Activated CD8-positive, alpha-beta memory T cell treated with anti-CD3 and anti-CD28 coated beads, Interleukin-2, amount 50 U/mL, for 24 hours (primary cell): ENCODE measurements around the gene ZNF526.

Source experiments
- DNase-seq: peaks from one replicate; pipeline ENCODE4 v3.0.0-alpha.2; 2020; ENCODE audit errors: extremely low read depth

The ZNF526 gene

DNA sequence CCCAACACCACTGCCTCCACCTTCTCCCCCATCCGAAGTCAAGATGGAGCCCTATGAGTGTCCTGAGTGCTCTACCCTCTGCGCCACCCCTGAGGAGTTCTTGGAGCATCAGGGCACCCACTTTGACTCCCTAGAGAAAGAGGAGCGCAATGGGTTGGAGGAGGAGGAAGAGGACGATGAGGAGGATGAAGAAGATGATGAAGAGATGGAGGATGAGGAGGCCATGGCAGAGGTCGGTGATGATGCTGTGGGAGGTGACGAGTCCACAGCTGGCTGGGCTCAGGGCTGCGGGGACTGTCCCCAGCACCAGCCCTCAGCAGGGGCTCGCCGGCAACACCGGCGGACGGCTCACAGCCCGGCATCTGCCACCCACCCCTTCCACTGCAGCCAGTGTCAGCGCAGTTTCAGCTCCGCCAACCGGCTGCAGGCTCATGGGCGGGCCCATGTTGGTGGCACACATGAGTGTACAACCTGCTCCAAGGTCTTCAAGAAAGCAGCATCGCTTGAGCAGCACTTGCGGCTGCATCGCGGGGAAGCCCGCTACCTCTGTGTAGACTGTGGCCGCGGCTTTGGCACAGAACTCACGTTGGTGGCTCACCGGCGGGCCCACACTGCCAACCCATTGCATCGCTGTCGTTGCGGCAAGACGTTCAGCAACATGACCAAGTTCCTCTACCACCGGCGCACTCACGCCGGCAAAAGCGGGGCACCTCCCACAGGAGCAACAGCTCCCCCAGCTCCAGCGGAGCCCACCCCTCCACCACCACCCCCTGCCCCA lies 5.0 kb downstream of the ZNF526 start:
- no peak for DNase-seq

DNA sequence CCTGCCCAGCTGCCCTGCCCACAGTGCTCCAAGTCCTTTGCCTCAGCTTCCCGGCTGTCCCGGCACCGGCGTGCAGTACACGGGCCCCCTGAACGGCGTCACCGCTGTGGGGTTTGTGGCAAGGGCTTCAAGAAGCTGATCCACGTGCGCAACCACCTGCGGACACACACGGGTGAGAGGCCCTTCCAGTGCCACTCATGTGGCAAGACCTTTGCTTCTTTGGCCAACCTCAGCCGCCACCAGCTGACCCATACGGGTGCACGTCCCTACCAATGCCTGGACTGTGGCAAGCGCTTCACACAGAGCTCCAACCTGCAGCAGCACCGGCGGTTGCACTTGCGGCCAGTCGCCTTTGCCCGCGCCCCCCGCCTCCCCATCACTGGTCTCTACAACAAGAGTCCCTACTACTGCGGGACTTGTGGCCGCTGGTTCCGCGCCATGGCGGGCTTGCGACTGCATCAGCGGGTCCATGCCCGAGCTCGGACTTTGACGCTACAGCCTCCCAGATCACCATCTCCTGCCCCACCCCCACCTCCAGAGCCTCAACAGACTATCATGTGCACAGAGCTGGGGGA lies 5.7 kb downstream of the ZNF526 start:
- DNase-seq = no peak

DNA sequence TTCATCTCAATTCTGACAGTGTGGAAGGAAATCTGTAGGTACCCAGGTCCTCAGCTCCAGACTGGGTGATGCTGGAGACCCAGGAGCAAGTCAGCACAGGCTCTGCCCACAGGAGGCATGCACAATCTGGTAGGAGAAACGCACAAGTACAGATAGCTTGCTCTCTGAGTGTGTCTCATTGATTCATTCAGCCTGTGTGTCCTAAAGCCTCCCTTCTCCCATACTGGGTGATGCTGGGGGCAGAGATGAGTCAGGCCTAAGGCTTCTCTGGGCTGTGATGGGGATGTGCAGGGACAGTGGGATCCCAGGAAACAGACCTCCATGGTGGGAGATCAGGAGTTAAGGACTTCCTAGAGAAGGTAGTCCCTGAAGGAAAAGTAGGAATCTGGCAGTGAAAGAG lies 6.8 kb downstream of the ZNF526 start:
- no peak for DNase-seq

DNA sequence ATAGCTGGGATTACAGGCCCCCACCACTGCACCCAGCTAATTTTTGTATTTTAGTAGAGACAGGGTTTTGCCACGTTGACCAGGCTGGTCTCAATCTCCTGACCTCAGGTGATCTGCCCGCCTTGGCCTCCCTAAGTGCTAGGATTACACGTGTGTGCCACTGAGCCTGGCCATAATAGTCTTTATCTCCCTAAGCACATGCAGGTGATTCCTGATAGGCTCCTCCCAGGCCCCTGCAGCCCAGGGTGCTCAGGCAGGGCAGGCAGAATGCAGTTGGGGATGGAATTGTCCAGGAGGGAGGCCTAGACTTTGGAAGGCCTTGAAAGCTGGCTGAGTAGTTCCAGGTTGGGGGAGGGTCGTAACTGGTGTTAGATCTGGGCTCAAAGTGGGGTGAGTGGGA lies 8.5 kb downstream of the ZNF526 start:
- no peak for DNase-seq

DNA sequence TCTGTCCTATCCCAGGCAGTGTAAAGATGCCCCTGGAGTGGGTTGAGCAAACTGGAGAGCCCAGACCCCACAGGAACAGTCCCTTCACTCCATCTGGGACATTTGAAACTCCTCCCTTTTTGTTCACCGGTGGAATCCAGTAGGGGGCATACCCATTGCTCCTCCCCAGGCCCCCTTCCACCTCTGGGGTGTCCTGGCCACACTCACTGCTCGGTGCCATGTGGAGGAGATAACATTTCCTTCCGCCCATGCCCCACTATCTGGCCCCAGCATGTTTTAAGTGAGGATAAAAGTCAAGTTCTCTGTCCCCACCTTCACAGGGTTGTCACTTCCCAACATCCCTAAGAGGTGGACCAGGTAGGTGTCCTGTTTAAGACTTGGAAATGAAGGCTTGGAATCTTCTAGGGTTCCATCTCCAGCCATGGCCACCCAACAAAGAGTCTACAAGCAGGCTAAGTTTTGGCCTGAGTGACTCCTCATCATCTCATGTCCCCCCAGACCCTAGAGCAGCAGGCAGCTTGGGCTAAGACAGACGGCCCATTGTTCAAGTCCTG lies 9.3 kb downstream of the ZNF526 start:
- DNase-seq = no peak

DNA sequence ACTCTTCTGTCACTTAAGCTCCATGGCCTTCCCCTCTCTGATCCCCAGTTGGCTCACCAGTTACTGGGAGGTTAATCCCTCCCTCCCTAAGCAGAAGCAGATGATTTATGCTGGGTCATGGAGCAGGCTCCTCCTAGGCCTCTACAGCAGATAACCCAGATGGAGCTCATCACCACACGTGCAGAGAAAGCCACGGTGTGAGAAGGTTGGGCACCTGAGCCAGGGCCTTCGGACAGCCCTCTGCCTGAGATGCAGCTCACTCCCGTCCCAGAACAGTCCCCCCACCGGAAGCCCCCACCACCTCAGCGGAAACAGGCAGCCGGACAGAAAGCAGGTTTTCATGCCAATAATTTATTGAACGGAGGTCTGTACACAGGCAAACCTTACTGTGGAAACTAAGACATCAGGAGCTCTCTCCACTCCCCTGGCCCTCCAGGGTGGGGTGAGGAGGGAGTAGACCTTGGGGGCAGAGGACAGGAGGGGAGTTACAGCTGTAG lies 9.8 kb downstream of the ZNF526 start:
- DNase-seq = no peak

DNA sequence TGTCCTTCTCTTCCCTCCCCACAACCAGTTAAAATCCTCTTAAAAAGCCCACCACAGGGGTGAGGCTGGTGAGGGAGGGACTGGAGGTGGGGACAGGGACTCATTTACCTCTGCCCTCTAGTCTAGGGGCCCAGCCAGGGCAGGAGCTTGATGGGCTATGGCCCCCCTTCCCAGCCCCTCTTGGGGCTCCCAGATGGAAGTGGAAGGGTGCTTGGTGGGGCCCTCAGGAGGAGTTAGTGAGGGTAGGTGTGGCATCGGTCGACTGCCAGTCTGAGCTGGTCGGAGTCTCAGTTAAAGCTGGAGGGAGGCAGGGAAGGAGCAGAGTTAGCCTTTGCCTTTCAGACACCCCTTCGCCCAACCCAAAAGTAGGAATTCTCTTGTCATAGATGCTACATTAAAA lies 10.5 kb downstream of the ZNF526 start:
- DNase-seq = no peak

DNA sequence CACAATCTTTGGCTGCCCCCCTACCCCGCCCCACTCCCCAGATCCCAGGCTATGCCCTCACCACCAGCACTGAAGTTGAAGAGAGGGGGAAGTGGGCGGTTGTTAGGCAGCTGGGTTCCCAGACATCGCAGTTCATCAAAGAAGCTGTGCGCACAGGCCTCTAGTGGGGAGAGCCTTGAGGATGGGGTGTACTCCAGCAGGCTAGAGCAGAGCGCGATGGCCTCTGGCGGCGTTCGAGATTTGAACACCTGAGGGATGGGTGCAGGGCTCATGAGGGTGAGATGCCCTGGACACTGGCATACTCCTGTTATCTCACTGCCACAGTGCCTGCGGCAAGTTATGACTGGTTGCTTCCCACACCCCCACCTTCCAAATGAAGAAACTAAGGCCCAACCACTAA lies 12.3 kb downstream of the ZNF526 start:
- no peak for DNase-seq

DNA sequence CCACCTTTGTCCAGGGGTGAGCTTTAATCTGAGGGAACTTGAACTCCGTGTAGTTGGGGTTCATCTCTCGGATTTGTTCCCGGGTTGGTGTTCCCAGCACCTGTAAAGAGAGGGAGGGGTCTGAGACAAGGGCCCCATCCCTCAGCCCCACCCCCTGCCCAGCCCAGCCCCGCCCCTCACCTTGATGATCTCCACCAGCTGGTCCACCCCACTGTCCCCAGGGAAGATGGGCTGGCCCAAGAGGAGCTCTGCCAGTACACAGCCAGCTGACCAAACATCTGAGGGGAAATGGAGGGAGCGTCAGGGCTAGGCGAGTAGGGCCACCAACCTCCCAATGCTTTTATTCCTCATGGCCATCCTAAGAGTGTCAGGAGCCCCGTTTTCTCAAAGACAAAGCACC lies 13.0 kb downstream of the ZNF526 start:
- DNase-seq = no peak

DNA sequence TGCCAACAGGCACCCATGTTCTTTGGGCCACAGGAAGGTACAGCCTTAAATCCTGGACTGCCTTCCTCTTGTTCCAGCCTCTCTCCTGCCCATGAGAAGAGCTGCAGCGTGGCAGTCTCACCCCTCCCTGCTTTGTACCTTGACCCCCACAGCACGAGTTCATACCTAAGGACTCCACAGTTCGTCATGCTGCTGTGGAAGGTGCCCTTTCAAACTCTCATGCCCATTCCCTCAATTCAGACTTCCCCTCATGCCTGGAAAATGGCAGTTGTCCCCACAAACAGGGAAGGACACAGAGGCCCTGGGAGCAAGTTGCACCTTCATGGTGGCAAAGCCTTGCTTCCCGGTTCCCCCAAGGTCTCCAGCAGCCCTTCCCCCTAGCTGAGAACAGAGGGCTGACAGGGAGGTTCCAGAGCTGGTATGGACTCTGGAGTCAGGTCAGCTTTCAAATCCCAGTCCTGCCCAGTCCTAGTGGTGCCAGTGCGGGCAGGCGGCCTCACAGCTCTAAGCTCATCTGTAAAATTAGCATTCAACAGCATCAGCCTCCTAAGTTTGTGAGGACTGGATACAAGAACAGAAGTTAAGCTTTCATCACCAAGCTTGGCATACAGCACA lies 13.7 kb downstream of the ZNF526 start:
- DNase-seq = no peak

DNA sequence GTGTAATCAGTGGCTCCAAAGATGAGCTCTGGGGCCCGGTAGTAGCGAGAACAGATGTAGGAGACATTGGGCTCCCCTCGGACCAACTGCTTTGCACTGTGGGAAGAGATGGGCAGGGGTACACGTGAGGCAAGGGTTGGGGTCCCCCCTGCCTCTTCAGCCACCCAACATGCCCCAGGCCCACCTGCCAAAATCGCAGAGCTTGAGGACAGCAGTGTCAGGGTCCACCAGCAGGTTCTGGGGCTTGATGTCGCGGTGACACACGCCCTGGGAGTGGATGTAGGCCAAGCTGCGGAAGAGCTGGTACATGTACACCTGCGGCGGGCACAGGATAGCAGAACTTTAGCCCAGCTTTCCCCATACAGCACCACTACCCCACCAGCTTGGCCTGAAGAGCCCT lies 14.3 kb downstream of the ZNF526 start:
- DNase-seq = no peak

DNA sequence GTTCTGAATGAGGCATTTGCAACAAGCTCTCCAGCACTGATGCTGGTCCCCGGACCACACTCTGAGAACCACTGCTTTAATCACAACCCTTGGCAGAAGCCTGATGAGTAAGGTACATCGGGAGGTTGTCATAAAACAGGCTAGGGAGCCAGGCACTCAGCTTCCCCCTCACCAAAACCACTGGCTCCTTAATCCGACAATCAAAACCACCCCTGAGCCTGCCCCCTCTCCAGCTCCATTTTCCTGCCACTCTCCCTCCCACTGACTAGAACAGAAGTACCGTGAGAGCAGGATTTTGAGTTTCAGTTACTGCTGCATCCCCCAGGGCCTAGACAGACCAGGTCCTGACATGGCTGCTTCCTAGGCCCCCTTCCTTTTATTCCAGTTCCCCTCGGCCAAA lies 15.1 kb downstream of the ZNF526 start:
- DNase-seq = no peak

DNA sequence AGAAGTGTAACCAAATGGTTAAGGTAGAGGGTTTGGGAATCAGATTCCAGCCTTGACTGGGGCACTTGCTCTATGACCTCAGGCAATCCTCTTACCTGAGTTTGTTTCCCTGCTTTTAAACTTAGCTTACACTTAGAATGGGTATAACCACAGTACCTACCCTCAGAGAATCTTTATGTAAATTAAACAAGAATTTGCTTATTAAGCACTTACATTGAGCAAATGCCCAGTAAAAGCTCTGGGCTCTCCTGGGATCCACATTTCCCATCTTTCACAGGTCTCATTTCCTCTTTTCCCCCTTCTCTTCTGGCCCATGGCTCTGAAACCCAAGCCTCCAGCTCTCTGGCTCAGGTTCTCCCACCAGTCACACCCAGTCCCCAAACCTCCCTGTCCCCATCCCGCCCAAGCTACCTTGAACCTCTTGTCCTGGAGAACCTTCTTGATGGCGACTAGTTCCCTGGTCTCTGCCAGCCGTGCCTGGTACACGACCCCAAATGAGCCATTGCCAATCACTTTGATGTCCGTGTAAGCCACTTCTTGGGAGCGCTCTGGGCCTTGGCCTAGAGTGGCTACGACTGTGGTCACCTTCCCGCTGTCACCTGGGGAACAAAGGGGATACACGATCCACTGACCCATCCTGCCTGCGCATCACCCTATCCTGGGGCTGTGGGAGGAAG lies 19.6 kb downstream of the ZNF526 start:
- DNase-seq = no peak

DNA sequence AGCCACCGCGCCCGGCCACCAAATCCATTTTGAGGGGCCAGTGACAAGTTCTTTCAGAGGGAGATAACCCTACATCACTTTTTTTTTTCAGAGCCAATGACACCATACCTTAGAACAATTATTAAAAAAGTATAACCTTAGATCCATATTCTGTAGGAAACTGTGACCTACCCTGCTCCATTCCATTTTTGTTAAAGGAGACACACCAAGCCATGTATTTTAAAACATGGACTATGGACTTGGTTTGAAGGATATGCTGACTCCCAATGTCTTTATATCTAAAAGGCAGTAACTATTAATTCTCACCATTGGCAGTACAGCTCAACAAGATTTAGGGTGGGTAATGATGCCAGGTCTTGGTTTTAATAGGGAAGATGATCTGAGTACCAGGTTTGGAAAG lies 21.2 kb downstream of the ZNF526 start:
- no peak for DNase-seq

DNA sequence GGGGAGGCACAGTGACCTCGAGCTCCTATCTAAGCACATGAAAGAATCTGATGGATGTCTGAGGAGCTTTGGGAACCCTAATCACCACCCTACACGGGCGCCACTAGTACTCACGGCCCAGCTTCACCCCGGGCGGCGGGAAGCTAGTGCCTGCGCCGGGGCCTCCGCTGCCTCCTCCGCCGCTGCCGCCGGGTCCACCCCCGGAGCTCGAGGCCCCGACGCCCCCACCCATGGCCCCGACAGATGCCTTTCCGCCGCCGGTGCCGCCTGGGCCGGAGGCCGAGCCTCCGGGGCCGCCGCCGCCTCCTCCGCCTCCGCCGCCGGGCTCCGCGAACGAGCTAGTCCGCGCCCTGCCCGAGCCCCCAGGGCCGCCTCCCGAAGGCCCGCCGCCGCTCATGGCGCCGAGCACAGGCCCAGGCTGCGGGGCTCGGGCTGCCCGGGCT lies 22.0 kb downstream of the ZNF526 start:
- DNase-seq = no peak

DNA sequence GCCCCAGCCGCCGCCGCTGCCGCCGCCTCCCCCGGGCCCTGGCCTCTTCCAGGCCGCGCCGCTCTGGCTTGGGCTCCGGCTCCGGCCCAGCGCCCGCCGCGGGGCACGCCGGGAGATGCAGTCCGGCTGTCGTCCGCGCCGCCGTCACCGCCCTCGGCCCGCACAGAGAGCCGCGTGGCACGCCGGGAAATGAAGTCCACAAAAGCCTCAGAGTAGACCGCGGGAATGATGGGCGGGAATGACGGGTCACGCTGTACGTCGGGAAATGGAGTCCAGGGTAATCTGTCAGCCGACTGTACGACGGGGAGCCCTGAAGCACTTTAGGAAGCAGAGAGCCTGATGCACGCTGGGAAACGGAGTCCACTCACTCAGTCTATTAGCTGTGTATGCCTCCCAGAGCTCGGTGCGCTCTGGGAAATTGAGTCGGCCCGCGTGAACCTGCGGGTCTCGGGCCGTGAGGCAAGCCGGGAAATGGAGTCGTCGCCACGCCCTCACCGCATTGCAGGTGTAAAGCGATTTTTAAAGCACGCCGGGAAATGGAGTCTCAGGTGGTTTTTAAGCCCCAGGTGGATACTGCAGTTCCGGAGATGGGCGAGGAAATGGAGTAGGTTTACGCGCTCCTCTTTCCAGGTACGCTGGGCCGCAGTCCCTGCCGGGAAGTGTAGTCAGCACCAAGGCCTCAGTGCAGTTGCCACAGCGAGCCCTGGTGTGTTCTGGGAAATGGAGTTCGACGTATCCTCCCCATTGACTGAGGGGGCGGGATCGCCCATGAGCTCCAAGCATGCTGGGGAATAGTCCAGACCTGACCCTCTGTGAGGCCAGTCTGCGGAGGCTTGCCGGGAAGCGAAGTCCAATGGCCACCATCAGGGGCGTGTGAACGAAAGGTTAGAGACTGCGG lies 22.6 kb downstream of the ZNF526 start, which contains the start of gene GSK3A:
Gene GSK3A, minus strand, starts transcription at position 91 of the 898 bp plus-strand sequence. CDS start 137 bp downstream, outside the sequence.
- DNase-seq = peak; percentile 95

DNA sequence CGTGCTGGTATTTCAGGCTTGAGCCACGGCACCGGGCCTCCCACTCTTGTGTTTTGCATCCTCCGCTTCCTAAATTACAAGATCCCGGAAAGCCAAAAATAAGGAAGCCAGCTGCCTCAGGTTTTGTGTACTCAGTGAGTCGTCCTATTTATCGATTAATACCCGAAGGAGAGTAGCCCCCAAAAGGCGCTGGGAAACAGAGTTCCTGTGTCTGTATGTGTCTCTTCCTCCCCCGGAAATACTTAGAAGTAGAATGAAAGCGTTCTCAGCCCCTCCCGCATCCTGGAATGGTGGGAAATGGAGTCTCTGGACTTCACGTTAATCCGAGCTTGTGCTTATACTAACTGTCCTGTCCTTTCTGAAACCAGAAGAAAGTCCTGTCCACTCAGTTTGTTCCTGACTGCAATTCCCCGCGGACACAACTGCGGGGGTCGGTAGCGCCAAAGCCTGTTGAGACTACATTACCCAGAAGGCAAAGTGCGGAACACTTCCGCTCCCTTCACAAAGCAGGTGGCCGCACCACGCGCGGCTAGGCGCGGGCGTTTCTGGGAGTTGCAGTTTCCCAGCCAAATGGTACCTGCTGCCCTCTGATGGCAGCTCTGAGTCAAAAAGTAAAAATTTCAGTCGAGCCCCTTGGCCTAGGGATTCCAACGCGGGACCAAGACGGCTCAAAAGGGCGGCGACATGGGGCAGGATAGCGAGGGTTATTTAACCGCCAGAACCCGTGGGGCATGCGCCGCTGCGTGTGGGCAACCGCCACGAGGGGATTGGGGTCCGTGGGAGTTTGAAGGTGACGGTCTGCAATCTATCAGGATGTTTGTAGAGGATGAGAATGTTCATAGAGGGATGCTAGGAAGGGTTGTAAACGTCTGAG lies 24.5 kb downstream of the ZNF526 start:
- peak; percentile 81 for DNase-seq

DNA sequence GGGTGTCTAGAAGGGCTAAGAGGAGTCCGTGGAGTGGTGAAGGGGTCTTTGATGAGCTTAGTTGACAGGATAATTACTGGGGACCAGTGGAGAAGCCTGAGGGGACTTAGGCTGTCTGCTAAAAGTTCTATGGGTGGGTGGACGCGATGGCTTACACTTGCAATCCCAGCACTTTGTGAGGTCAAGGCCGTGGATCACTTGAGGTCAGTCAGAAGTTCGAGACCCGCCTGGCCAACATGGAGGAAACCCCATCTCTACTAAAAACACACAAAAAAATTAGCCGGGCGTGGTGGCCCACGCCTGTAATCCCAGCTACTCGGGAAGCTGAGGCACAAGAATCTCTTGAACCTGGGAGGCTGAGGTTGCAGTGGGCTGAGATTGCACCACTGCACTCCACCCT lies 25.1 kb downstream of the ZNF526 start:
- no peak for DNase-seq

DNA sequence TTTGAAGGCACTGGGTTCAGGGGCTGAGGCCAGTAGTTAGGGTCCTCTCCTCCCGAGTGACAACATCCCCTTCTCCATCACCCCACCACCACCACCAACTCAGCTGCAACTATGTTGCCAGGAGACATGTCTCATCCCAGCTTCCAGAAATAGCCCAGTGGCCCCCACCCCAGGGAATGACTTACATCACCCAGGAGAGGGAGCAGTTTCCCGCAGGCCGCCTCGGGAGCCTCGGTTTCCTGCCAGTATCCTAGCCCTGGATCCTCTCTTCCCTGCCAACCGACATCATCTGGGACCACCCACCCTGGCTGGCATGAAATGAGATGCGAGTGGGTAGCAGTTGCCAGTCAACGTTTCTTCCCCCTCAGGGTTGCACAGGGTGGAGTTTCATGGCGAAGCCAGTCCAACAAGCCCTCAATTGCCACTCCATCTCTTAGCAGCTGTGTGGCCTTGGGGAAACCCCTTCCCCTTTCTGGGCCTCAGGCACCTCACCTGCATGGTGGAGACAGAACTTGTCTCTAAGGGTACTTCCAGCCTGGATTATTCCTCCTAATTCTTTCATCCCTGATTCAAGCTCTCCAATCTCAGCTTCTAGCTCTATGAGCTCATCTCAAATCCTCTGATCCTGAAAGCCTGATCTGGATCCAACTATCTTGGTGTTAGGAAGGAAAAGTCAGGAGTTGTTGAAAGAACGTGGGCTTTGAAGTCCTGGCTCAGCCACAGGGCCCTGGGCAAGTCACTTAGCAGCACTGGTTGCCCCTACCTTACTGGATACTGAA lies 26.2 kb downstream of the ZNF526 start:
- DNase-seq = no peak
